Neural cell (in vitro differentiated cells): ENCODE results near the gene ARPC5. TPM values are rescaled to one million over a fixed set of nuclear protein-coding genes. Genes with fewer than 3 reads are reported as not detected.

ENCODE experiments used
- H2AFZ ChIP-seq: fragments of 200-600, 300-800 bp; sonication (generic), shearing (Covaris generic); 2 replicates; pipeline ENCODE4 v1.6.0; 2014; ENCODE audit warnings: low read depth, mild to moderate bottlenecking, antibody characterized with exemption, low read length, moderate library complexity
- H3F3A ChIP-seq: fragments of 200-600 bp; shearing (Covaris generic); 2 replicates; pipeline ENCODE4 v1.6.1; 2016; ENCODE audit warnings: mild to moderate bottlenecking, moderate library complexity, mixed read lengths, antibody characterized with exemption, low read length; ENCODE audit not compliant: insufficient read depth, poor library complexity, severe bottlenecking
- H3K27ac ChIP-seq: fragments of 200-600, 300-800 bp; sonication (generic), shearing (Covaris generic); 2 replicates; pipeline ENCODE4 v1.5.1; 2014; ENCODE audit warnings: mild to moderate bottlenecking, low read length, moderate library complexity
- H3K27me3 ChIP-seq: fragments of 300-800, 200-600 bp; sonication (generic), shearing (Covaris generic); 2 replicates; pipeline ENCODE4 v1.6.0; 2014; ENCODE audit warnings: mild to moderate bottlenecking, low read depth, low read length, moderate library complexity; ENCODE audit not compliant: insufficient read depth
- H3K36me3 ChIP-seq: fragments of 300-800, 200-600 bp; sonication (generic), shearing (Covaris generic); 2 replicates; pipeline ENCODE4 v1.5.1; 2014; ENCODE audit warnings: mild to moderate bottlenecking, antibody characterized with exemption, low read length, moderate library complexity; ENCODE audit not compliant: insufficient read depth
- H3K4me2 ChIP-seq: fragments of 300-800, 200-600 bp; sonication (generic), shearing (Covaris generic); 2 replicates; pipeline ENCODE4 v1.6.0; 2014; ENCODE audit warnings: mild to moderate bottlenecking, low read length
- H3K4me3 ChIP-seq: fragments of 300-800, 200-600 bp; sonication (generic), shearing (Covaris generic); 2 replicates; pipeline ENCODE4 v1.5.1; 2014; ENCODE audit warnings: mild to moderate bottlenecking, low read length, moderate library complexity
- H3K79me2 ChIP-seq: fragments of 200-600 bp; shearing (Covaris generic); replicated peaks from 2 replicates; pipeline ENCODE4 v1.6.0; 2014; ENCODE audit warnings: mild to moderate bottlenecking, low read length, moderate library complexity; ENCODE audit not compliant: insufficient read depth
- H3K9ac ChIP-seq: fragments of 300-800, 200-600 bp; sonication (generic), shearing (Covaris generic); 2 replicates; pipeline ENCODE4 v1.6.1; 2016; ENCODE audit warnings: mild to moderate bottlenecking, low read length, mixed read lengths
- H3K9me2 ChIP-seq: fragments of 200-600 bp; shearing (Covaris generic); 2 replicates; pipeline ENCODE4 v1.6.1; 2016; ENCODE audit warnings: mild to moderate bottlenecking, low read length, mixed read lengths; ENCODE audit not compliant: insufficient read depth
- H3K9me3 ChIP-seq: fragments of 200-600, 300-800 bp; sonication (generic), shearing (Covaris generic); 2 replicates; pipeline ENCODE4 v1.6.1; 2016; ENCODE audit warnings: mild to moderate bottlenecking, mixed run types, low read length, moderate library complexity, mixed read lengths
- H4K20me1 ChIP-seq: fragments of 200-600 bp; shearing (Covaris generic); 2 replicates; pipeline ENCODE4 v1.6.1; 2016; ENCODE audit warnings: mild to moderate bottlenecking, mixed run types; ENCODE audit not compliant: insufficient read depth
- EP300 ChIP-seq: fragments of 450-650 bp; conservative IDR thresholded peaks from 2 replicates; pipeline ENCODE4 v1.6.1; 2014; ENCODE audit warnings: antibody characterized with exemption, mild to moderate bottlenecking, moderate library complexity; ENCODE audit not compliant: poor library complexity, severe bottlenecking
- EZH2 ChIP-seq: fragments of 200-600, 300-800 bp; shearing (Covaris generic), sonication (generic); IDR thresholded peaks from 2 replicates; pipeline ENCODE4 v1.6.1; 2014; ENCODE audit warnings: antibody characterized with exemption, low read length, borderline replicate concordance, mild to moderate bottlenecking; ENCODE audit not compliant: insufficient read depth, poor library complexity, severe bottlenecking
- MXI1 ChIP-seq: fragments of 450-650 bp; conservative IDR thresholded peaks from 2 replicates; pipeline ENCODE4 v1.6.1; 2014; ENCODE audit warnings: antibody characterized with exemption, mild to moderate bottlenecking; ENCODE audit not compliant: poor library complexity, severe bottlenecking
- POLR2AphosphoS5 ChIP-seq: IDR thresholded peaks from 2 replicates; pipeline ENCODE4 v1.6.1; 2012
- RAD21 ChIP-seq: fragments of 450-650 bp; conservative IDR thresholded peaks from 2 replicates; pipeline ENCODE4 v1.6.1; 2014; ENCODE audit warnings: antibody characterized with exemption, mild to moderate bottlenecking, moderate library complexity
- TAF1 ChIP-seq: IDR thresholded peaks from 2 replicates; pipeline ENCODE4 v1.6.1; 2012; ENCODE audit warnings: low read depth
- polyA plus RNA-seq: library from polyadenylated mRNA; depleted of rRNA; stranded (reverse); fragments of >200 nt; gene quantifications from 2 replicates; pipeline ENCODE4 v1.2.3, GENCODE V29; 2014
- TF ChIP-seq, protein P1 (sequence below): IDR thresholded peaks from 2 replicates; pipeline ENCODE4 v1.6.1; 2012; ENCODE audit warnings: borderline replicate concordance
- TF ChIP-seq, protein P2 (sequence below): fragments of 450-650 bp; IDR thresholded peaks from 2 replicates; pipeline ENCODE4 v1.5.1; 2014; ENCODE audit warnings: antibody characterized with exemption, mild to moderate bottlenecking, moderate library complexity; ENCODE audit not compliant: poor library complexity, severe bottlenecking

The ARPC5 gene
- polyA plus RNA-seq, 1 donor from 2014 or later: 197 TPM

DNA sequence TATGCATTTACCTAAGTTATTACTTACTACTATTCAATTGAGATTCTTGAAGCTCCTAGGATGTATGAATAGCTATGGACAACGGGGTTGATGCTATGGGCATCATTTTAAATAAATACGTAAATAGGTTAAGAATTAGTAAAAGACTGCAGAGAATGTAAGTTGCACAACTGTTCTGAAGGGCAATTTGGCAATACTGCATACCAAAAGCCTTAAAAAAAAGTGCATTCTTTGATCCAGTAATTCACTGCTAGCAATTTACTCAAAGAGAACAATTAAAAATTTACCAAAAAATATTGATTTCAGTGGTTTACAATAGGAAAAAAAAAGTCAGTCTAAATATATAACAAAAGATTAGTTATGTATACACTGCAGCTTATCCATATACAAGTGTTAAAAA, 3.5 kb downstream of the ARPC5 start:
- no peak overlapping the region for H3K27ac ChIP-seq
- no peaks in the 10 kb centered on the region for H3K9me2 ChIP-seq
- no peaks in the 10 kb centered on the region for H3K9me3 ChIP-seq
- H3K4me3 ChIP-seq: peak overlapping the region; percentile 82
- H2AFZ ChIP-seq: no peak overlapping the region
- H3K9ac ChIP-seq: peak overlapping the region; percentile 66
- H3K79me2 ChIP-seq: peaks cover 45% of the 10 kb centered on the region
- no peak for TF ChIP-seq EZH2
- TF ChIP-seq RAD21: no peak
- no peak for TF ChIP-seq TAF1
- TF ChIP-seq MXI1: no peak
- TF ChIP-seq, protein P1, sequence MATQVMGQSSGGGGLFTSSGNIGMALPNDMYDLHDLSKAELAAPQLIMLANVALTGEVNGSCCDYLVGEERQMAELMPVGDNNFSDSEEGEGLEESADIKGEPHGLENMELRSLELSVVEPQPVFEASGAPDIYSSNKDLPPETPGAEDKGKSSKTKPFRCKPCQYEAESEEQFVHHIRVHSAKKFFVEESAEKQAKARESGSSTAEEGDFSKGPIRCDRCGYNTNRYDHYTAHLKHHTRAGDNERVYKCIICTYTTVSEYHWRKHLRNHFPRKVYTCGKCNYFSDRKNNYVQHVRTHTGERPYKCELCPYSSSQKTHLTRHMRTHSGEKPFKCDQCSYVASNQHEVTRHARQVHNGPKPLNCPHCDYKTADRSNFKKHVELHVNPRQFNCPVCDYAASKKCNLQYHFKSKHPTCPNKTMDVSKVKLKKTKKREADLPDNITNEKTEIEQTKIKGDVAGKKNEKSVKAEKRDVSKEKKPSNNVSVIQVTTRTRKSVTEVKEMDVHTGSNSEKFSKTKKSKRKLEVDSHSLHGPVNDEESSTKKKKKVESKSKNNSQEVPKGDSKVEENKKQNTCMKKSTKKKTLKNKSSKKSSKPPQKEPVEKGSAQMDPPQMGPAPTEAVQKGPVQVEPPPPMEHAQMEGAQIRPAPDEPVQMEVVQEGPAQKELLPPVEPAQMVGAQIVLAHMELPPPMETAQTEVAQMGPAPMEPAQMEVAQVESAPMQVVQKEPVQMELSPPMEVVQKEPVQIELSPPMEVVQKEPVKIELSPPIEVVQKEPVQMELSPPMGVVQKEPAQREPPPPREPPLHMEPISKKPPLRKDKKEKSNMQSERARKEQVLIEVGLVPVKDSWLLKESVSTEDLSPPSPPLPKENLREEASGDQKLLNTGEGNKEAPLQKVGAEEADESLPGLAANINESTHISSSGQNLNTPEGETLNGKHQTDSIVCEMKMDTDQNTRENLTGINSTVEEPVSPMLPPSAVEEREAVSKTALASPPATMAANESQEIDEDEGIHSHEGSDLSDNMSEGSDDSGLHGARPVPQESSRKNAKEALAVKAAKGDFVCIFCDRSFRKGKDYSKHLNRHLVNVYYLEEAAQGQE: no peak
- no peaks in the 10 kb centered on the region for H3F3A ChIP-seq
- no peaks in the 10 kb centered on the region for H4K20me1 ChIP-seq
- H3K36me3 ChIP-seq: no peaks in the 10 kb centered on the region
- H3K27me3 ChIP-seq: no peaks in the 10 kb centered on the region
- peak overlapping the region; percentile 75 for H3K4me2 ChIP-seq

DNA sequence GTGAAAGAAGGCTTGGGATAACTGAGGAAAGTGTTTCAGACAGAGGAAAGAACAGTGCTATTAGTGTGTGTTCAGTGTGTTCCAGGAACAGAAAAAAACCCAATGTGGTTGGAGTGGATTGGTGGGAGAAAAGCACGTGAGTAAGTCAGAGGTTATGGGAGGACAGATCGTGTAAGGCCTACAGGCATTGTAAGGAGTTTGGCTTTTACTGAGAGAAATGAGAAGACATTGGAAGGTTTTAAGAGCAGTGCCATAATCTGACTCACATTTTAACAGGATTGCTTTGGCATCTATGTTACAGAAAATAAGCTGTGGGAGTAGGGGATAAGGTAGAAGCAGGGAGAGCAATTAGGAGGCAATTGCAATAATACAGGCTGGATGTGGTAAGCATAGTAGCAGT, 4.8 kb downstream of the ARPC5 start:
- TF ChIP-seq POLR2AphosphoS5 (no peak), MXI1 (no peak), EP300 (no peak), TAF1 (no peak)
- TF ChIP-seq, protein P2, sequence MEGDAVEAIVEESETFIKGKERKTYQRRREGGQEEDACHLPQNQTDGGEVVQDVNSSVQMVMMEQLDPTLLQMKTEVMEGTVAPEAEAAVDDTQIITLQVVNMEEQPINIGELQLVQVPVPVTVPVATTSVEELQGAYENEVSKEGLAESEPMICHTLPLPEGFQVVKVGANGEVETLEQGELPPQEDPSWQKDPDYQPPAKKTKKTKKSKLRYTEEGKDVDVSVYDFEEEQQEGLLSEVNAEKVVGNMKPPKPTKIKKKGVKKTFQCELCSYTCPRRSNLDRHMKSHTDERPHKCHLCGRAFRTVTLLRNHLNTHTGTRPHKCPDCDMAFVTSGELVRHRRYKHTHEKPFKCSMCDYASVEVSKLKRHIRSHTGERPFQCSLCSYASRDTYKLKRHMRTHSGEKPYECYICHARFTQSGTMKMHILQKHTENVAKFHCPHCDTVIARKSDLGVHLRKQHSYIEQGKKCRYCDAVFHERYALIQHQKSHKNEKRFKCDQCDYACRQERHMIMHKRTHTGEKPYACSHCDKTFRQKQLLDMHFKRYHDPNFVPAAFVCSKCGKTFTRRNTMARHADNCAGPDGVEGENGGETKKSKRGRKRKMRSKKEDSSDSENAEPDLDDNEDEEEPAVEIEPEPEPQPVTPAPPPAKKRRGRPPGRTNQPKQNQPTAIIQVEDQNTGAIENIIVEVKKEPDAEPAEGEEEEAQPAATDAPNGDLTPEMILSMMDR: no peak
- TF ChIP-seq, protein P1: no peak
- Histone ChIP-seq H2AFZ (no peak overlapping the region), H3K36me3 (no peaks in the 10 kb centered on the region), H3K4me3 (peak overlapping the region; percentile 2), H3K27ac (no peak overlapping the region), H3K9me2 (no peaks in the 10 kb centered on the region), H3K4me2 (no peak overlapping the region), H3K9me3 (no peaks in the 10 kb centered on the region), H3K27me3 (no peaks in the 10 kb centered on the region), H4K20me1 (no peaks in the 10 kb centered on the region), H3F3A (no peaks in the 10 kb centered on the region), H3K9ac (no peak overlapping the region), H3K79me2 (peaks cover 35% of the 10 kb centered on the region)
